Measurements from ENCODE around the gene DRC7.

DNA sequence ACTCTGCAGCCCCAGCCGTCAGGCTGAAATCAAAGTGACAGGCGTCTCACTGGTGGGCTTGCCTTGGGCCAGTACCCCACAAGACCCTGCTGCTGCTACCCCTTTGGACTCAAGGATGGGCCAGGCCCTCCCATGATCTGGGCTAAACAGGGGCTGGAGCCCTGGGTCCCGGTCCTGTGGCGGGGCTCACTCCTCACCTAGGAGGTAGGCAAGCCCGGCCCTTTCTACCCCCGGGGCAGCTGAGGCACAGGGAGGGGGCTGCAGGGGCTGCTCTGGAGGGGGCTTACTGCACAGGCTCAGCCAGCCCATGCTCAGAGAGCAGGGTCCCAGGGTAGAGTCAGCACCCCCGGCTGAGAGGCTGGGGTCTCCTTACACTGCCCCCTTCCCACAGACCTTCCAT lies 64.5 kb downstream of the DRC7 start:
- no peak for TF ChIP-seq ZNF384 (IDR thresholded peaks at IDR 0.05)
- no peak for TF ChIP-seq BHLHE40 (IDR thresholded peaks at IDR 0.05; ENCODE audit: borderline replicate concordance)
- TF ChIP-seq SP1 (IDR thresholded peaks at IDR 0.05) = no peak
- TF ChIP-seq HDGF (IDR thresholded peaks at IDR 0.05; ENCODE audit: borderline replicate concordance) = no peak
- TF ChIP-seq SUZ12 (IDR thresholded peaks at IDR 0.05) = no peak
- no peak for TF ChIP-seq FOXM1 (IDR thresholded peaks at IDR 0.05; ENCODE audit: borderline replicate concordance)
- no peak for TF ChIP-seq CTBP1 (IDR thresholded peaks at IDR 0.05; ENCODE audit: borderline replicate concordance)
- TF ChIP-seq LEF1 (IDR thresholded peaks at IDR 0.05; ENCODE audit: borderline replicate concordance) = no peak
- no peak for TF ChIP-seq TARDBP (IDR thresholded peaks at IDR 0.05)
- TF ChIP-seq FOXK2 (IDR thresholded peaks at IDR 0.05) = no peak
- TF ChIP-seq FOXA1 (IDR thresholded peaks at IDR 0.05) = no peak
- TF ChIP-seq L3MBTL2 (conservative IDR thresholded peaks at IDR 0.05) = no peak
- TF ChIP-seq ARNT (IDR thresholded peaks at IDR 0.05) = no peak
- no peak for TF ChIP-seq ELF4 (IDR thresholded peaks at IDR 0.05)
